ENCODE results near the gene FLNA.

The FLNA gene

GRCh38 chrX:154412468-154412867 is 38.0 kb upstream of the FLNA start:
- no peak for TF ChIP-seq CTCF (IDR thresholded peaks at IDR 0.05; ENCODE audit: borderline replicate concordance, insufficient read depth, low read depth, low read length)
- peak overlapping the region; percentile 82 for H3K4me3 ChIP-seq (ENCODE audit: low read depth, low read length)

GRCh38 chrX:154411981-154412340 is 37.5 kb upstream of the FLNA start:
- peak overlapping the region; percentile 82 for H3K4me3 ChIP-seq (ENCODE audit: low read depth, low read length)
- no peak for TF ChIP-seq CTCF (IDR thresholded peaks at IDR 0.05; ENCODE audit: borderline replicate concordance, insufficient read depth, low read depth, low read length)

GRCh38 chrX:154409222-154409871 is 34.9 kb upstream of the FLNA start, which contains the start of gene DNASE1L1:
DNASE1L1 (minus strand) TSS chrX:154409254; CDS start chrX:154405568, 3,686 bp downstream.
- peak within 1 kb of the TSS; percentile 52 for H3K4me3 ChIP-seq (ENCODE audit: low read depth, low read length)
- no peak for TF ChIP-seq CTCF (IDR thresholded peaks at IDR 0.05; ENCODE audit: borderline replicate concordance, insufficient read depth, low read depth, low read length)

- no peak for TF ChIP-seq CTCF (IDR thresholded peaks at IDR 0.05; ENCODE audit: borderline replicate concordance, insufficient read depth, low read depth, low read length)
- H3K4me3 ChIP-seq (ENCODE audit: low read depth, low read length): peak overlapping the region; percentile 52
Observed at GRCh38 chrX:154408659-154409221, 34.3 kb upstream of the FLNA start.

- H3K4me3 ChIP-seq (ENCODE audit: low read depth, low read length): no peak overlapping the region
- TF ChIP-seq CTCF (IDR thresholded peaks at IDR 0.05; ENCODE audit: borderline replicate concordance, insufficient read depth, low read depth, low read length): no peak
Observed at GRCh38 chrX:154404625-154405192, 30.3 kb upstream of the FLNA start.

- no peak overlapping the region for H3K4me3 ChIP-seq (ENCODE audit: low read depth, low read length)
- no peak for TF ChIP-seq CTCF (IDR thresholded peaks at IDR 0.05; ENCODE audit: borderline replicate concordance, insufficient read depth, low read depth, low read length)
Observed at GRCh38 chrX:154403858-154404257, 29.4 kb upstream of the FLNA start.

GRCh38 chrX:154403192-154403591 is 28.8 kb upstream of the FLNA start:
- H3K4me3 ChIP-seq (ENCODE audit: low read depth, low read length): no peak overlapping the region
- no peak for TF ChIP-seq CTCF (IDR thresholded peaks at IDR 0.05; ENCODE audit: borderline replicate concordance, insufficient read depth, low read depth, low read length)

Data from GM12875 (cell line).